Gastrocnemius medialis (tissue), 4 donors: Measurements from ENCODE around the gene PUS3. TPM values are rescaled to one million over a fixed set of nuclear protein-coding genes. Genes with fewer than 3 reads are reported as not detected.

ENCODE experiments used
- ATAC-seq, 2 donors: fragments of 150-250 bp; one replicate each; pipeline ENCODE4 v1.9.1; 2016
- DNase-seq, 2 donors: peaks; one replicate each; pipeline ENCODE4 v3.0.0-alpha.2; 2019
- H3K27ac ChIP-seq, 4 donors: fragments of 200-600 bp; sonication (generic); 1 replicate in 1 of 4; 2 replicates in 3 of 4; pipeline ENCODE4 v1.5.1; 2016 to 2018; ENCODE audit warnings: mild to moderate bottlenecking in 2 of 4, moderate library complexity in 1 of 4
- H3K27me3 ChIP-seq, 3 donors: fragments of 200-600 bp; sonication (generic) in 2 of 3; 1 replicate in 1 of 3; 2 replicates in 2 of 3; pipeline versions ENCODE4 v1.5.1 to v1.6.0; 2016 to 2019; ENCODE audit warnings: mild to moderate bottlenecking in 1 of 3, moderate library complexity in 1 of 3
- H3K36me3 ChIP-seq, 2 donors: fragments of 200-600 bp; sonication (generic) in 1 of 2; one replicate each; pipeline ENCODE4 v1.5.1; 2017 to 2018
- H3K4me1 ChIP-seq, 2 donors: fragments of 200-600 bp; sonication (generic) in 1 of 2; one replicate each; pipeline ENCODE4 v1.5.1; 2016 to 2017; ENCODE audit warnings: mild to moderate bottlenecking in 2 of 2
- H3K4me3 ChIP-seq, 4 donors: fragments of 200-600 bp; sonication (generic) in 3 of 4; 1 replicate in 1 of 4; 2 replicates in 3 of 4; pipeline ENCODE4 v1.5.1; 2016 to 2019; ENCODE audit warnings: mild to moderate bottlenecking in 2 of 4
- H3K9me3 ChIP-seq, 3 donors: fragments of 200-600 bp; sonication (generic) in 2 of 3; 1 replicate in 1 of 3; 2 replicates in 2 of 3; pipeline ENCODE4 v1.5.1; 2016 to 2019
- POLR2A ChIP-seq, 2 donors: fragments of 450-650 bp; IDR thresholded peaks; one replicate each; pipeline ENCODE4 v1.6.1; 2017; ENCODE audit warnings: antibody characterized with exemption in 2 of 2, mild to moderate bottlenecking in 2 of 2, moderate library complexity in 2 of 2
- in situ Hi-C, 4 donors: fragments of 200-750 bp; cut with MboI; loops; one replicate each; pipeline versions ENCODE4 v1.15.0 to v1.8.0; 2017; ENCODE audit warnings: low sequenced_read_pairs in 4 of 4
- intact Hi-C: fragments of 100-400 bp; cut with DNase I; formaldehyde crosslinking; loops from one replicate; pipeline ENCODE4 v1.15.1; 2023; ENCODE audit warnings: low total_unique reads
- total RNA-seq, 4 donors: library from RNA; depleted of rRNA; stranded (reverse); fragments of >200 nt; gene quantifications; one replicate each; pipeline versions ENCODE4 v1.1.0 to v1.2.3, GENCODE V29; 2016
- TF ChIP-seq, protein P1 (sequence below), 5 experiments: fragments of 450-650 bp in 3 of 5; fragments of 200-600 bp in 2 of 5; sonication (generic) in 2 of 5; IDR thresholded peaks in 4 of 5; conservative IDR thresholded peaks in 1 of 5; 1 replicate in 4 of 5; 2 replicates in 1 of 5; pipeline ENCODE4 v1.5.1; 2016 to 2019; ENCODE audit warnings: antibody characterized with exemption in 5 of 5, mild to moderate bottlenecking in 3 of 5, moderate library complexity in 3 of 5

The PUS3 gene
- total RNA-seq, 4 donors from 2014 or later: 7.0 to 13.5 (median 11.7) TPM

DNA sequence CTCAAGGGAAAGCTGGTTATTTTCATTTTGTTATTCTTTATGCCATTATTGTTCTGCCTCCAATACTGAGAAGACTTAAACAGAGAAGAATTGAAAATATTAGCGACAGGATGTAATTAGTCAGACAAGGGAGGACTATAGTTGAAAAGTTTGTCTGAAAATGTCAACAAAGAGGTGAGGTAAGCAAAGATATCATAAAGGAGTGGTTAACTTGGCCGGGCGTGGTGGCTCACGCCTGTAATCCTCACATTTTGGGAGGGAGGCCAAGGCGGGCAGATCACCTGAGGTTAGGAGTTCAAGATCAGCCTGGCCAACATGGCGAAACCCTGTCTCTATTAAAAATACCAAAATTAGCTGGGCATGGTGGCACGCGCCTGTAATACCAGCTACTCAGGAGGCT lies 19.6 kb downstream of the PUS3 start:
- no peaks in the 10 kb centered on the region for H3K36me3 ChIP-seq
- intact Hi-C loops: no loop called here
- TF ChIP-seq, protein P1, sequence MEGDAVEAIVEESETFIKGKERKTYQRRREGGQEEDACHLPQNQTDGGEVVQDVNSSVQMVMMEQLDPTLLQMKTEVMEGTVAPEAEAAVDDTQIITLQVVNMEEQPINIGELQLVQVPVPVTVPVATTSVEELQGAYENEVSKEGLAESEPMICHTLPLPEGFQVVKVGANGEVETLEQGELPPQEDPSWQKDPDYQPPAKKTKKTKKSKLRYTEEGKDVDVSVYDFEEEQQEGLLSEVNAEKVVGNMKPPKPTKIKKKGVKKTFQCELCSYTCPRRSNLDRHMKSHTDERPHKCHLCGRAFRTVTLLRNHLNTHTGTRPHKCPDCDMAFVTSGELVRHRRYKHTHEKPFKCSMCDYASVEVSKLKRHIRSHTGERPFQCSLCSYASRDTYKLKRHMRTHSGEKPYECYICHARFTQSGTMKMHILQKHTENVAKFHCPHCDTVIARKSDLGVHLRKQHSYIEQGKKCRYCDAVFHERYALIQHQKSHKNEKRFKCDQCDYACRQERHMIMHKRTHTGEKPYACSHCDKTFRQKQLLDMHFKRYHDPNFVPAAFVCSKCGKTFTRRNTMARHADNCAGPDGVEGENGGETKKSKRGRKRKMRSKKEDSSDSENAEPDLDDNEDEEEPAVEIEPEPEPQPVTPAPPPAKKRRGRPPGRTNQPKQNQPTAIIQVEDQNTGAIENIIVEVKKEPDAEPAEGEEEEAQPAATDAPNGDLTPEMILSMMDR (IDR thresholded peaks at IDR 0.05 in 4 of 5, conservative IDR thresholded peaks at IDR 0.05 in 1 of 5): no peak
- TF ChIP-seq POLR2A (IDR thresholded peaks at IDR 0.05): no peak
- H3K27me3 ChIP-seq: no peaks in the 10 kb centered on the region
- H3K27ac ChIP-seq: no peak overlapping the region
- in situ Hi-C loops: loop anchor here in 3 of 4 donors (25.0 kb wide), 3 partner anchors 271 to 921 kb away; partner anchors contain the start of genes CCDC15 (in 1 of the 3) and TMEM218 (in 1 of the 3)
- H3K4me1 ChIP-seq: peaks cover 0 to 2% of the 10 kb centered on the region in 2 donors
- DNase-seq: no peak
- H3K4me3 ChIP-seq: no peak overlapping the region
- no peak for ATAC-seq
- H3K9me3 ChIP-seq: no peaks in the 10 kb centered on the region

DNA sequence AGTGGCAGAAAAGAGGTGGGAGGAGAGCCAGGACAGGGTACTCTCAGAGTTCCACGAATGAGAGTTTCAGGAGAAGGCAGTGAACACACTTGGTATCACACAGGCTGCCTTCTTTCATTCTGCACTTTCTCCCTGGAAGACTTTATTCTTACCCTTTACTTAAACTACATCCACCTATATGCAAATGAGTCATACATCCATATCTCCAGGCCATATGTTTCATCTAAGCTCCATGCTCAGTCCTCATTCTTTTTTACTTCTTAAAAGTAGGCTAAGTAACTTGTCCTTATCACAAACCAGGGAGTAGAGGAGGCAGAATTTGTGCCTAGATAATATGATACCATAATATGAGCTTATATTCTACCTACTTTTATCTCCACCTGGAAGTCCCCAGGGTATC lies 21.7 kb downstream of the PUS3 start:
- Histone ChIP-seq H3K27ac (no peak overlapping the region), H3K9me3 (no peaks in the 10 kb centered on the region), H3K27me3 (no peaks in the 10 kb centered on the region), H3K4me3 (no peak overlapping the region), H3K4me1 (no peaks in the 10 kb centered on the region), H3K36me3 (no peaks in the 10 kb centered on the region)
- no peak for DNase-seq
- in situ Hi-C loops (loop anchor here in 3 of 4 donors (25.0 kb wide), 3 partner anchors 269 to 919 kb away; partner anchors contain the start of genes CCDC15 (in 1 of the 3) and TMEM218 (in 1 of the 3)), intact Hi-C loops (no loop called here)
- TF ChIP-seq, protein P1 (IDR thresholded peaks at IDR 0.05 in 4 of 5, conservative IDR thresholded peaks at IDR 0.05 in 1 of 5): no peak
- TF ChIP-seq POLR2A (IDR thresholded peaks at IDR 0.05): no peak
- ATAC-seq: no peak

DNA sequence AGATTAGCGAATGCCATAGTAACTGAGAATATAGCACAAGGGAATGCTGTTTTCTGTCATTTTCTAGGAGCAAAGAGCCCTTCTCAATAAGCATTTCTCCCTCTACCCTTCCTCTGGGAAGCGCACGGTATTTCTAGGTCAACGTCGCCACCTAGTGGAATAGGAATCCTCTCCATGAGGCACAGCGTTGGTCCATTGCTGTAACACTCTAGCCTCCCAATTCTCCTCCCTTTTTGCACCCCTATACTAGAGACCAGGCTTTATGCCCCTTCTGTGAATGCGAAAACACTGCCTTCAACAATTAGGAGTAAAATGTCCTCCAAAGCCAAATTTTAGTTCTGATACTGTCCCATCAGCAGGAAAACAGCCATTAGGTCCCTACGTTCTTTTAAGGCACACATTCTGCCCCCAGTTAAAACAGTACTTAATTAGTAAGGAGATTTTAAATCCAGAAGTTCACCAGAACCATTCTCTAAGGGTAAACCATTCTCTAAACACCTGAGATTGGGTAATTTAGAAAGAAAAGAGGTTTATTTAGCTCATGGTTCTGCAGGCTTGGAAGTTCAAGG lies 28.4 kb downstream of the PUS3 start:
- no peak overlapping the region for H3K4me3 ChIP-seq
- no peaks in the 10 kb centered on the region for H3K9me3 ChIP-seq
- no peak for TF ChIP-seq POLR2A (IDR thresholded peaks at IDR 0.05)
- TF ChIP-seq, protein P1 (IDR thresholded peaks at IDR 0.05 in 4 of 5, conservative IDR thresholded peaks at IDR 0.05 in 1 of 5): peak in 4 of 5 experiments; percentile 31 to 69 (median 56)
- no peaks in the 10 kb centered on the region for H3K36me3 ChIP-seq
- H3K4me1 ChIP-seq: no peaks in the 10 kb centered on the region
- no peaks in the 10 kb centered on the region for H3K27me3 ChIP-seq
- intact Hi-C loops (no loop called here), in situ Hi-C loops (loop anchor here in 3 of 4 donors (25.0 kb wide), 3 partner anchors 262 to 912 kb away; partner anchors contain the start of genes CCDC15 (in 1 of the 3) and TMEM218 (in 1 of the 3))
- peak; percentile 80 to 81 for ATAC-seq
- no peak overlapping the region for H3K27ac ChIP-seq
- peak in 1 of 2 donors; percentile 15 for DNase-seq

DNA sequence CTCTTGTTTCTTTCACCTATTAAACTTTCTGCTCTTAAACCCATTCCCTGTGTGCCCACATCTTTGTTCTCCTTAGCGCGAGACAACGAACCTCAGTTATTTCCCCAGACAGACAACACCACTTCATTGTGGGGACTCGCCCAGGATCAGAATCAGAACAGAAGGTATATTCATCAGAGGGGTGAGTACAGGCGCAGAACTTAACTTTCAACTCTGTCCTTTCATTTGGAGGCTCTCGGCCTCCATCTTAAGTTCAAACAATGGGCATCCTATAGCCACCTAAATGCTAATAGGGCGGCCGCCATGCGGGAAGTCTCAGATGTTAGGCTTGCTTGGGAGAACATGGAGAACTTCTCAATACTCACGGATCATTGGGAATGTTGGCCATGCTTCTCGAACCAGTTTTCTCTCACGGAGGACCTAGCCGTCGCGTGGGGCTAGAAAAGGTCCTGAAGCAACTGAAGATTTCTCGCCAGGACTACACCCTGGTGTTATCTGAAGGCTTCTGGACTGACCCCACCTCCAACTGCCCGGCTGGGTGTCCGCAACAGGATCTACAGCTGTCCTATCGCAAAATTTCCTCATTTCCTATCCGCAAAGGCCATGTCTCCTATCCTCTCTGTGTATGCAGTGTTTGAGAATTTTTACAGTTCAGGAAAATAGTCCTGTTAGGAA lies 29.0 kb downstream of the PUS3 start:
- intact Hi-C loops: no loop called here
- Histone ChIP-seq H3K9me3 (no peaks in the 10 kb centered on the region), H3K27me3 (no peaks in the 10 kb centered on the region), H3K4me3 (no peak overlapping the region), H3K36me3 (no peaks in the 10 kb centered on the region), H3K4me1 (no peaks in the 10 kb centered on the region), H3K27ac (no peak overlapping the region)
- DNase-seq (no peak), ATAC-seq (no peak)
- no peak for TF ChIP-seq POLR2A (IDR thresholded peaks at IDR 0.05)
- TF ChIP-seq, protein P1 (IDR thresholded peaks at IDR 0.05 in 4 of 5, conservative IDR thresholded peaks at IDR 0.05 in 1 of 5): no peak
- in situ Hi-C loops: no loop called here
